ENCODE data around the gene REEP5. TPM values are rescaled to one million over a fixed set of nuclear protein-coding genes. Genes with fewer than 3 reads are reported as not detected.

The REEP5 gene
- total and polyA plus RNA-seq, 2 donors from 2014 or later = 132 to 157 TPM

DNA sequence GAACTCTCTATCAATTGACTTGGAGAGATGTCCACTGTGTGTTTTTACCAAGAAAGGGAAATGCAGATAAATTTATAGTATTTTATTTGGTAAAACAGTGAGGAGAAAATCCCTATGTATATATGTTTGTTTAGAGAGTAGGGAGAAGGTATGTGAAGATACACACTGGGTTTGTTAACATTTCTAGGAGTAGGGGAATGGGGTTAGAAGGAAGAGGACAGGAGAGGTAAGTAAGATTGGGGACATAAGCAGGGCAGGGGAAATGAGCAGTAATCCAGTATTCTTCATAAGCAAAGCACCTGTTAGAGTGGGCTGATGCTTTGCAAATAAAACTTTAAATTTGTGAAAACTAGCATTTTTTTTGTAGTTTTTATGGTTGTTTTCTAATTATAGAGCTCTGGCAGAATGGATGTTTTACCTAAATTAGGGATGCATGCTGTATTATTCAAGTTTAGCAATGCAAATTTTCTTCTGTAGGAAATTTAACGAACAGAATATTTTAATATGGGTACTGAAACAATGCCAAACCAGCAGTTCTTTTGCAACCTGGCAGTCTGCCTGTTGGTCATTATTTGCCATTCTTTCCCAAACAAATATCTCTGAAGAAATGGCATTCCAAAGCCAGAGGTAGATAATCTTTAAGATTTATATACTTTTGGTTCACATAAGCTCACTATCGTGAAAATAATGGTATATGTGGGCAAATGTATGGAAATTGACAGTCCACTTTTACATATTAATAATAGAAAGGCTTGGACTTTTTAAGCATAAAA lies 35.2 kb upstream of the REEP5 start:
- Histone ChIP-seq H3K4me1 (ENCODE audit: control insufficient read depth in 2 of 3, insufficient read depth in 2 of 3, low read depth in 1 of 3, low read length in 3 of 3) (no peaks in the 10 kb centered on the region), H3K9me3 (ENCODE audit: control insufficient read depth in 2 of 3, insufficient read depth in 1 of 3, low read length in 3 of 3) (no peaks in the 10 kb centered on the region), H3K27me3 (ENCODE audit: control insufficient read depth, insufficient read depth, low read length) (no peaks in the 10 kb centered on the region), H3K36me3 (ENCODE audit: control insufficient read depth in 2 of 3, insufficient read depth in 3 of 3, low read length in 3 of 3) (no peaks in the 10 kb centered on the region), H3K27ac (ENCODE audit: low read depth in 2 of 2, low read length in 2 of 2) (no peak overlapping the region), H3K4me3 (ENCODE audit: low read length in 3 of 3) (no peak overlapping the region), H3K9ac (ENCODE audit: low read length in 3 of 3) (no peak overlapping the region)
- TF ChIP-seq, protein P1, sequence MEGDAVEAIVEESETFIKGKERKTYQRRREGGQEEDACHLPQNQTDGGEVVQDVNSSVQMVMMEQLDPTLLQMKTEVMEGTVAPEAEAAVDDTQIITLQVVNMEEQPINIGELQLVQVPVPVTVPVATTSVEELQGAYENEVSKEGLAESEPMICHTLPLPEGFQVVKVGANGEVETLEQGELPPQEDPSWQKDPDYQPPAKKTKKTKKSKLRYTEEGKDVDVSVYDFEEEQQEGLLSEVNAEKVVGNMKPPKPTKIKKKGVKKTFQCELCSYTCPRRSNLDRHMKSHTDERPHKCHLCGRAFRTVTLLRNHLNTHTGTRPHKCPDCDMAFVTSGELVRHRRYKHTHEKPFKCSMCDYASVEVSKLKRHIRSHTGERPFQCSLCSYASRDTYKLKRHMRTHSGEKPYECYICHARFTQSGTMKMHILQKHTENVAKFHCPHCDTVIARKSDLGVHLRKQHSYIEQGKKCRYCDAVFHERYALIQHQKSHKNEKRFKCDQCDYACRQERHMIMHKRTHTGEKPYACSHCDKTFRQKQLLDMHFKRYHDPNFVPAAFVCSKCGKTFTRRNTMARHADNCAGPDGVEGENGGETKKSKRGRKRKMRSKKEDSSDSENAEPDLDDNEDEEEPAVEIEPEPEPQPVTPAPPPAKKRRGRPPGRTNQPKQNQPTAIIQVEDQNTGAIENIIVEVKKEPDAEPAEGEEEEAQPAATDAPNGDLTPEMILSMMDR (IDR thresholded peaks at IDR 0.05; ENCODE audit: borderline replicate concordance, extremely low read depth, insufficient read depth) = no peak
- FAIRE-seq = no peak
- no peak for DNase-seq
- intact Hi-C loops (cut with DNase I) = no loop called here

DNA sequence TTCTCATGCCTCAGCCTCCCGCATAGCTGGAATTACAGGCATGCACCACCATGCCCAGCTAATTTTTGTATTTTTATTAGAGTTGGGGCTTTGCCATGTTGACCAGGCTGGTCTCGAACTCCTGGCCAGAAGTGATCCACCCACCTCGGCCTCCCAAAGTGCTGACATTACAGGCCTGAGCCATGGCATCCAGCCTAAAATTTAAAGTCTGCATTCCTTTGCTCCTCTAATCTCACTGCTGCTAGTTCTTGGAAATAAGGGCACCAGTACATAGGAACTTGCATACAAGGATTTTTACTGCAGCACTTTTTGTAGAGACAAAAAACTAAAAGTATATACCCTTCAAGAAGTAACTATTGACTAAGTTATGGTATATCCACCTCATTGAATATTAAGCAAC lies 34.6 kb upstream of the REEP5 start:
- H3K9ac ChIP-seq (ENCODE audit: low read length in 3 of 3) = no peak overlapping the region
- H3K36me3 ChIP-seq (ENCODE audit: control insufficient read depth in 2 of 3, insufficient read depth in 3 of 3, low read length in 3 of 3) = no peaks in the 10 kb centered on the region
- intact Hi-C loops (cut with DNase I) = no loop called here
- DNase-seq = no peak
- no peak overlapping the region for H3K4me3 ChIP-seq (ENCODE audit: low read length in 3 of 3)
- FAIRE-seq = no peak
- H3K4me1 ChIP-seq (ENCODE audit: control insufficient read depth in 2 of 3, insufficient read depth in 2 of 3, low read depth in 1 of 3, low read length in 3 of 3) = no peaks in the 10 kb centered on the region
- H3K27me3 ChIP-seq (ENCODE audit: control insufficient read depth, insufficient read depth, low read length) = no peaks in the 10 kb centered on the region
- no peaks in the 10 kb centered on the region for H3K9me3 ChIP-seq (ENCODE audit: control insufficient read depth in 2 of 3, insufficient read depth in 1 of 3, low read length in 3 of 3)
- TF ChIP-seq, protein P1 (IDR thresholded peaks at IDR 0.05; ENCODE audit: borderline replicate concordance, extremely low read depth, insufficient read depth) = no peak
- no peak overlapping the region for H3K27ac ChIP-seq (ENCODE audit: low read depth in 2 of 2, low read length in 2 of 2)

DNA sequence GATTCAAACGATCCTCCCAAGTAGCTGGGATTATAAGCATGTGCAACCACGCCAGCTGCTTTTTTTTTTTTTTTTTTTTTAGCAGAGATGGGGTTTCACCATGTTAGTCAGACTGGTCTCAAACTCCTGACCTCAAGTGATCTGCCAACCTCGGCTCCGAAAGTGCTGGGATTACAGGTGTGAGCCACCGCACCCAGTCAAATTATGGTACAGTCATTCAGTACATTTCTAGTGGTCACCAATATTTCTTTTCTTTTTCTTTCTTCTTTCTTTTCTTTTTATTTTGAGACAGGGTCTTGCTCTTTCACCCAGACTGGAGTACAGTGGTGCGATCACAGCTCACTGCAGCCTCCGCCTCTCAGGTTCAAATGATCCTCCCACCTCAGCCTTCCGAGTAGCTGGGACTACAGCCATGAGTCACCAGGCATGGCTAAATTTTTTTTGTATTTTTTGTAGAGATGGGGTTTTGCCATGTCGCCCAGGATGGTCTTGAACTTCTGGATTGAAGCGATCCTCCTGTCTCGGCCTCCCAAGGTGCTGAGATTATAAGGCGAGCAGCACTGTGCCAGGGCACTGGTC lies 29.2 kb upstream of the REEP5 start:
- Histone ChIP-seq H3K4me1 (ENCODE audit: control insufficient read depth in 2 of 3, insufficient read depth in 2 of 3, low read depth in 1 of 3, low read length in 3 of 3) (no peaks in the 10 kb centered on the region), H3K36me3 (ENCODE audit: control insufficient read depth in 2 of 3, insufficient read depth in 3 of 3, low read length in 3 of 3) (no peaks in the 10 kb centered on the region), H3K27ac (ENCODE audit: low read depth in 2 of 2, low read length in 2 of 2) (no peak overlapping the region), H3K27me3 (ENCODE audit: control insufficient read depth, insufficient read depth, low read length) (no peaks in the 10 kb centered on the region), H3K4me3 (ENCODE audit: low read length in 3 of 3) (no peak overlapping the region), H3K9ac (ENCODE audit: low read length in 3 of 3) (no peak overlapping the region), H3K9me3 (ENCODE audit: control insufficient read depth in 2 of 3, insufficient read depth in 1 of 3, low read length in 3 of 3) (no peaks in the 10 kb centered on the region)
- intact Hi-C loops (cut with DNase I) = no loop called here
- no peak for FAIRE-seq
- TF ChIP-seq, protein P1 (IDR thresholded peaks at IDR 0.05; ENCODE audit: borderline replicate concordance, extremely low read depth, insufficient read depth) = no peak
- no peak for DNase-seq
